IMR-90 (cell line): ENCODE measurements around the gene IL1R2.

Source experiments
- BHLHE40 ChIP-seq: fragments of 150-350 bp; IDR thresholded peaks from 2 replicates; pipeline ENCODE4 v1.6.1; 2016; ENCODE audit warnings: mild to moderate bottlenecking, low read depth, low read length
- CEBPB ChIP-seq: IDR thresholded peaks from 2 replicates; pipeline ENCODE4 v1.6.1; 2012; ENCODE audit warnings: low read depth, low read length, improper control_type of control experiment
- CHD1 ChIP-seq: IDR thresholded peaks from 2 replicates; pipeline ENCODE4 v1.6.1; 2012; ENCODE audit warnings: low read depth, low read length, improper control_type of control experiment
- CTCF ChIP-seq: conservative IDR thresholded peaks from 2 replicates; pipeline ENCODE4 v1.5.1; 2012; ENCODE audit warnings: mild to moderate bottlenecking, low read depth, low read length, improper control_type of control experiment
- ELK1 ChIP-seq: fragments of 150-350 bp; IDR thresholded peaks from 2 replicates; pipeline ENCODE4 v1.6.1; 2016; ENCODE audit warnings: low read depth, mild to moderate bottlenecking, low read length, moderate library complexity, borderline replicate concordance
- MAFK ChIP-seq: IDR thresholded peaks from 2 replicates; pipeline ENCODE4 v1.6.1; 2012; ENCODE audit warnings: low read depth, low read length, improper control_type of control experiment
- MAZ ChIP-seq: IDR thresholded peaks from 2 replicates; pipeline ENCODE4 v1.6.1; 2012; ENCODE audit warnings: low read depth, mild to moderate bottlenecking, low read length, improper control_type of control experiment, moderate library complexity, borderline replicate concordance
- MXI1 ChIP-seq: IDR thresholded peaks from 2 replicates; pipeline ENCODE4 v1.6.1; 2012; ENCODE audit warnings: low read depth, mild to moderate bottlenecking, low read length, moderate library complexity, borderline replicate concordance
- POLR2A ChIP-seq: IDR thresholded peaks from 2 replicates; pipeline ENCODE4 v1.6.1; 2012; ENCODE audit warnings: mild to moderate bottlenecking, low read depth, low read length
- RAD21 ChIP-seq: IDR thresholded peaks from 2 replicates; pipeline ENCODE4 v1.6.1; 2012; ENCODE audit warnings: low read length, improper control_type of control experiment
- RCOR1 ChIP-seq: IDR thresholded peaks from 2 replicates; pipeline ENCODE4 v1.6.1; 2012; ENCODE audit warnings: mild to moderate bottlenecking, low read length, improper control_type of control experiment; ENCODE audit not compliant: insufficient replicate concordance
- RFX5 ChIP-seq: IDR thresholded peaks from 2 replicates; pipeline ENCODE4 v1.8.0; 2012; ENCODE audit warnings: low read depth, mild to moderate bottlenecking, low read length, moderate library complexity
- SMC3 ChIP-seq: fragments of 150-350 bp; IDR thresholded peaks from 2 replicates; pipeline ENCODE4 v1.6.1; 2016; ENCODE audit warnings: low read depth, mild to moderate bottlenecking, antibody characterized with exemption, low read length, moderate library complexity

GRCh38 chr2:101993772-101994171, 2.0 kb downstream of the IL1R2 start:
- TF ChIP-seq MAZ = no peak
- TF ChIP-seq CTCF = no peak
- TF ChIP-seq ELK1 = no peak
- TF ChIP-seq MAFK = no peak
- TF ChIP-seq POLR2A = no peak
- no peak for TF ChIP-seq CHD1
- no peak for TF ChIP-seq SMC3
- no peak for TF ChIP-seq RAD21
- no peak for TF ChIP-seq RCOR1
- TF ChIP-seq BHLHE40 = no peak
- TF ChIP-seq RFX5 = no peak
- no peak for TF ChIP-seq MXI1
- no peak for TF ChIP-seq CEBPB
